ENCODE measurements around the gene XYLT2. TPM values are rescaled to one million over a fixed set of nuclear protein-coding genes. Genes with fewer than 3 reads are reported as not detected.

The XYLT2 gene
- total RNA-seq, 2 donors from 2014 or later = 54.1 to 65.9 TPM

DNA sequence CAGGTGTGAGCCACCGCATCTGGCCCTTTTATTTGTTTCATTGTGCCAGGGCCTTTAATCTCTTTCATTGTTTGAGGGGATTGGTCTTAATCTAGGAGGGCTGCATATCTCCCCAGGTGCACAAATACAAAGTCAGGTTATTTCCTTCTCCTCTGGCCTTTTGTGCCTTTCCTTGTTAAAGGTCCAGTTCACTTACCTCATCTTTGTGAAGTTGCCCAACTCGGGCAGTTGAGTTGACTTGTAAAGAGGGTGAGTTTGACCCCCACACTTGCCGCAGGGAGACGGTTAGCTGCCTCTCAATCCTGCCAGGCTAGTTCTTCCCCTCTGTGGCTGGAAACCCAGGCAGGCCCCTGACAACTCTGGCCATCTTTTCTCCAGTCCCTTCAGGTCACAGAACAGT, 38.3 kb upstream of the XYLT2 start:
- H3K4me1 ChIP-seq (ENCODE audit: control insufficient read depth, insufficient read depth, low read length) = peaks cover 13% of the 10 kb centered on the region
- H3K4me3 Mint-ChIP-seq = no peak overlapping the region
- peak overlapping the region; percentile 47 for H3K4me3 ChIP-seq (ENCODE audit: low read length)
- no peaks in the 10 kb centered on the region for H3K27me3 ChIP-seq (ENCODE audit: control insufficient read depth, insufficient read depth, low read length, poor library complexity, severe bottlenecking)
- TF ChIP-seq, protein P1, sequence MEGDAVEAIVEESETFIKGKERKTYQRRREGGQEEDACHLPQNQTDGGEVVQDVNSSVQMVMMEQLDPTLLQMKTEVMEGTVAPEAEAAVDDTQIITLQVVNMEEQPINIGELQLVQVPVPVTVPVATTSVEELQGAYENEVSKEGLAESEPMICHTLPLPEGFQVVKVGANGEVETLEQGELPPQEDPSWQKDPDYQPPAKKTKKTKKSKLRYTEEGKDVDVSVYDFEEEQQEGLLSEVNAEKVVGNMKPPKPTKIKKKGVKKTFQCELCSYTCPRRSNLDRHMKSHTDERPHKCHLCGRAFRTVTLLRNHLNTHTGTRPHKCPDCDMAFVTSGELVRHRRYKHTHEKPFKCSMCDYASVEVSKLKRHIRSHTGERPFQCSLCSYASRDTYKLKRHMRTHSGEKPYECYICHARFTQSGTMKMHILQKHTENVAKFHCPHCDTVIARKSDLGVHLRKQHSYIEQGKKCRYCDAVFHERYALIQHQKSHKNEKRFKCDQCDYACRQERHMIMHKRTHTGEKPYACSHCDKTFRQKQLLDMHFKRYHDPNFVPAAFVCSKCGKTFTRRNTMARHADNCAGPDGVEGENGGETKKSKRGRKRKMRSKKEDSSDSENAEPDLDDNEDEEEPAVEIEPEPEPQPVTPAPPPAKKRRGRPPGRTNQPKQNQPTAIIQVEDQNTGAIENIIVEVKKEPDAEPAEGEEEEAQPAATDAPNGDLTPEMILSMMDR (conservative IDR thresholded peaks at IDR 0.05) = no peak
- peaks cover 33% of the 10 kb centered on the region for H3K9me3 ChIP-seq (ENCODE audit: control insufficient read depth, low read length)
- no peaks in the 10 kb centered on the region for H3K36me3 ChIP-seq (ENCODE audit: control insufficient read depth, insufficient read depth, low read length)
- no peak for DNase-seq
- peaks cover 33% of the 10 kb centered on the region for H3K9me3 Mint-ChIP-seq
- H3K27ac ChIP-seq (ENCODE audit: low read depth, low read length) = no peak overlapping the region
- peaks cover 41% of the 10 kb centered on the region for H3K4me1 Mint-ChIP-seq
- H3K36me3 Mint-ChIP-seq (ENCODE audit: low read depth) = no peaks in the 10 kb centered on the region
- no peaks in the 10 kb centered on the region for H3K27me3 Mint-ChIP-seq (ENCODE audit: insufficient read depth)
- no peak overlapping the region for H3K9ac ChIP-seq (ENCODE audit: extremely low read depth, low read length, poor library complexity, severe bottlenecking)
- H3K27ac Mint-ChIP-seq = peak overlapping the region; percentile 55
- WGBS, 2 experiments (ENCODE audit: insufficient coverage in 1 of 2, insufficient read length in 1 of 2) = 88 to 89% methylated on average over 3 to 4 of the region's 4 CpGs

DNA sequence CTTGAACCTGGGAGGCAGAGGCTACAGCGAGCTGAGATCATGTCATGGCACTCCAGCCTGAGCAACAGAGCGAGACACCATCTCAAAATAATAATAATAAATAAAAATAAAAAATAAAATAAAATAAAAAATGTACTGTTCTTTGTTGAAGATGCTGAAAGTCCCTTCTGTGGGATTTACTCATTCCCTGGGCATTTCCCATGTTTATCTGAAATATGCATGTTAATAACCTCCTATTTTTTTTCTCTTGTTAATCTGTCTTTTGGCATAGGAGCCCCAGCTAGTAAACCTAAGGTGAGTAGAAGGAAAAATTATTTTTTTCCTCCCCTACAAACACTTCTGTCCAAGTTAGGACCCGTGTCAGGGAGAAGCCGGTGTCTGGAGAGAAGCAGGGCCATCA, 37.3 kb upstream of the XYLT2 start:
- 94 to 100% methylated on average over 3 of the region's 4 CpGs for WGBS, 2 experiments (ENCODE audit: insufficient coverage in 1 of 2, insufficient read length in 1 of 2)
- H3K9me3 Mint-ChIP-seq = peaks cover 33% of the 10 kb centered on the region

DNA sequence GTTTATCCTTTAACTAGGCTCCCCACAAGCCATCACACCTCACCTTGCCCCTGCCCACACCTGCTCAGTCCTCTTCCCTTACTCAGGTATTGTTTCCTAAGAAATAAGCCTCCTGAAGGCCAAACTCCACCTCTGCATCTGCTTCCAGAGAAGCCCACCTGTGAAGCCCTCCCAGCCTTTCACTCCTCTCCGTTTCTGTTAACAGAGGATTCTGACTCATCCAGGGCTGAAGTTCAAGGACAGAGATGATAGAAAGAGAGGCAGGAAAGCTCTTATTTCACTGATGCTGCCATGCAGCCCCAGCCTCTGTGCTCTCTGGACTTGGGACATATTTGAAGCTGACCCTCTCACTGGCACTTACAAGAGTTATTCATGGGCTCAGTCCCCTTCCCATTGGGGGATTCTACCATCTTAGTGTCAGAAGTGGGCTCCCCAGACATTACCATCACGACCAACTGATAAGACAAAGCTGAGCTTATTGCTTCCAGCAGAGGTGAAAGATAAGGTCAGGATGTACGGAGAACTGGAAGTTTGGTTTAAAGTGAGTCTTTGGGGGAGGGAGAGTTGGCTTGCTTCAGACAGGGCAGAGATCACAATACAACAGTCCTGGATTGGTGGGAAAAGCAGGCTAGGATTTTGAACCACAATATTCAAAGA, 35.3 kb upstream of the XYLT2 start:
- Mint-ChIP-seq H3K27ac (peak overlapping the region; percentile 74), H3K4me1 (peaks cover 29% of the 10 kb centered on the region), H3K36me3 (ENCODE audit: low read depth) (no peaks in the 10 kb centered on the region), H3K9me3 (peaks cover 37% of the 10 kb centered on the region), H3K27me3 (ENCODE audit: insufficient read depth) (no peaks in the 10 kb centered on the region), H3K4me3 (peak overlapping the region; percentile 17)
- Histone ChIP-seq H3K4me3 (ENCODE audit: low read length) (peak overlapping the region; percentile 69), H3K36me3 (ENCODE audit: control insufficient read depth, insufficient read depth, low read length) (no peaks in the 10 kb centered on the region), H3K27me3 (ENCODE audit: control insufficient read depth, insufficient read depth, low read length, poor library complexity, severe bottlenecking) (no peaks in the 10 kb centered on the region), H3K27ac (ENCODE audit: low read depth, low read length) (no peak overlapping the region), H3K4me1 (ENCODE audit: control insufficient read depth, insufficient read depth, low read length) (peaks cover 14% of the 10 kb centered on the region), H3K9ac (ENCODE audit: extremely low read depth, low read length, poor library complexity, severe bottlenecking) (no peak overlapping the region), H3K9me3 (ENCODE audit: control insufficient read depth, low read length) (peaks cover 33% of the 10 kb centered on the region)
- peak; percentile 86 for DNase-seq
- TF ChIP-seq, protein P1 (conservative IDR thresholded peaks at IDR 0.05) = no peak
- 15 to 42% methylated on average over 2 to 3 of the region's 3 CpGs for WGBS, 2 experiments (ENCODE audit: insufficient coverage in 1 of 2, insufficient read length in 1 of 2)

More for the DNA sequence above, 37.3 kb upstream of the XYLT2 start:
- Histone ChIP-seq H3K9me3 (ENCODE audit: control insufficient read depth, low read length) (peaks cover 33% of the 10 kb centered on the region), H3K27ac (ENCODE audit: low read depth, low read length) (no peak overlapping the region), H3K27me3 (ENCODE audit: control insufficient read depth, insufficient read depth, low read length, poor library complexity, severe bottlenecking) (no peaks in the 10 kb centered on the region), H3K4me3 (ENCODE audit: low read length) (peak overlapping the region; percentile 3), H3K36me3 (ENCODE audit: control insufficient read depth, insufficient read depth, low read length) (no peaks in the 10 kb centered on the region), H3K9ac (ENCODE audit: extremely low read depth, low read length, poor library complexity, severe bottlenecking) (no peak overlapping the region), H3K4me1 (ENCODE audit: control insufficient read depth, insufficient read depth, low read length) (peaks cover 14% of the 10 kb centered on the region)
- DNase-seq = no peak
- Mint-ChIP-seq H3K27me3 (ENCODE audit: insufficient read depth) (no peaks in the 10 kb centered on the region), H3K4me1 (peaks cover 41% of the 10 kb centered on the region), H3K36me3 (ENCODE audit: low read depth) (no peaks in the 10 kb centered on the region), H3K4me3 (no peak overlapping the region), H3K27ac (no peak overlapping the region)
- TF ChIP-seq, protein P1 (conservative IDR thresholded peaks at IDR 0.05) = no peak

All from endodermal cell (in vitro differentiated cells).